Effector CD8-positive, alpha-beta T cell (primary cell): Measurements from ENCODE around the gene PNPO.
"Not testable (repeated sequence)": the region's sequence is repeated elsewhere in the genome, so short reads cannot be mapped to it uniquely, and the experiment has no call there.

Source experiments
- DNase-seq: peaks from one replicate; lab custom pipeline; 2025; lab: John Stamatoyannopoulos, UW

PNPO gene

GRCh38 chr17:47918006-47918405 lies 23.4 kb upstream of the PNPO start:
- DNase-seq = no peak

GRCh38 chr17:47918991-47919390 lies 22.4 kb upstream of the PNPO start:
- DNase-seq = no peak

- DNase-seq = not testable (repeated sequence)
Observed at GRCh38 chr17:47919889-47920288, 21.5 kb upstream of the PNPO start.

GRCh38 chr17:47924785-47925677 lies 16.3 kb upstream of the PNPO start:
- no peak for DNase-seq

GRCh38 chr17:47925678-47925988 lies 15.7 kb upstream of the PNPO start:
- no peak for DNase-seq

GRCh38 chr17:47927821-47928400 lies 13.5 kb upstream of the PNPO start:
- DNase-seq = no peak

- no peak for DNase-seq
Observed at GRCh38 chr17:47928415-47928814, 13.0 kb upstream of the PNPO start.

GRCh38 chr17:47929218-47930000 lies 12.0 kb upstream of the PNPO start:
- DNase-seq = no peak

- DNase-seq = no peak
Observed at GRCh38 chr17:47931848-47932247, 9.5 kb upstream of the PNPO start.

- no peak for DNase-seq
Observed at GRCh38 chr17:47934856-47935255, 6.5 kb upstream of the PNPO start.

GRCh38 chr17:47935468-47935867 lies 5.9 kb upstream of the PNPO start:
- DNase-seq = not testable (repeated sequence)

- no peak for DNase-seq
Observed at GRCh38 chr17:47935961-47936360, 5.4 kb upstream of the PNPO start.

- DNase-seq = no peak
Observed at GRCh38 chr17:47937941-47938340, 3.4 kb upstream of the PNPO start.

- no peak for DNase-seq
Observed at GRCh38 chr17:47942096-47942510, 732 bp downstream of the PNPO start.

- DNase-seq = no peak
Observed at GRCh38 chr17:47942568-47942967, 1.2 kb downstream of the PNPO start.

- DNase-seq = no peak
Observed at GRCh38 chr17:47945080-47945479, 3.7 kb downstream of the PNPO start.

GRCh38 chr17:47945529-47946508 lies 4.4 kb downstream of the PNPO start:
- no peak for DNase-seq

- DNase-seq = no peak
Observed at GRCh38 chr17:47946516-47946915, 5.1 kb downstream of the PNPO start.

- DNase-seq = peak; percentile 59
Observed at GRCh38 chr17:47946929-47947397, 5.6 kb downstream of the PNPO start.

GRCh38 chr17:47948706-47949196 lies 7.4 kb downstream of the PNPO start:
- no peak for DNase-seq

- DNase-seq = peak; percentile 70
Observed at GRCh38 chr17:47949197-47949759, 7.9 kb downstream of the PNPO start.
